ENCODE measurements around the gene TNFRSF21.
"Not testable (repeated sequence)": the region's sequence is repeated elsewhere in the genome, so short reads cannot be mapped to it uniquely, and the experiment has no call there.

Gene TNFRSF21

GRCh38 chr6:47248446-47248845, 61.3 kb downstream of the TNFRSF21 start:
- DNase-seq: no peak

DNA sequence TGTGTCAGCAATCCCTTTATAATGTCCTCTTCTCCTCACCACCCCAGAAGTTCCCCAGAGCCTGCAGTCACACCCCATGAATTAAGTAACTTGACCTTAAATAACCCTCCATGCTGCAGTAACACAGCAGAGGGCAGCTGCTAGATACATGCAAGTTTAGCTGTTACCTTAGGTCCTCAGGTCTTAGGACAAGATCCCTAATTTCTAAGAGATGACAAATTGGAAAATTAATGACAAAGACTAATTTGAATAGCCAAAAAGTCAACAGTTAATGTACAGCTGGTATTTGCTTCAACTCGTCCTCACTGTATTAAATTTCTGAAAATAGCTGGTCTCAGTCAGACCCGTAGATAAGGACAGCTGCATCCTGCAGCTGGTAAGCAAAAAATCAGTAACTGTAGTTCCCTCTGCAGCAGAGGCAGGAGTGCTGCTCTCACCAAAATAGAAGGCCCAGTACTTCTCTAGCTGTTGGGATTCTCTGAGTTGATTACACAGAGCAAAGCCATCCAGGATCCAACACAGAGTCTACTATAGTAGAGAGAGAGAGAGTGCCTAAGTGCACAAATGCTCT, 62.4 kb downstream of the TNFRSF21 start:
- DNase-seq: no peak

DNA sequence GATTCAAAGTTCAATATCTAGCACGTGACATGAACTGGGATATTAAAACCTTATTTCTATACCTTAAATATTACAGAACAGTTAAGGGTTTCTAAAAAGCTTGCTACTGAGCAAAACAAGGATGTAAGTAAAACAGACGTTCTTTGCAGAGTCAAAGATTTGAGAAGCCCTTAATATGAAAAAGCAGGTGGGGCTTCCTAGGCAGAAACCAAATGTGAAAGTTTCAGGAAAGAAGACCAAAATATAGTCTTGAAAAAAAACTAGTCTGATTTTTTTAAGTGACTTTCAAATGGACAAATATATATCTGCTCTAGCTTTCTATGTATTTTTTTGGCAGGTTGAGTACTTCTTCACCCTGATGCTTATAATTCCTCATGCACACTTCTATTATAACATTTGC, 63.2 kb downstream of the TNFRSF21 start:
- no peak for DNase-seq

GRCh38 chr6:47245745-47246371, 63.8 kb downstream of the TNFRSF21 start:
- no peak for DNase-seq

- DNase-seq: peak; percentile 96
These were observed 67.0 kb downstream of the TNFRSF21 start for GRCh38 chr6:47242483-47243386.

DNA sequence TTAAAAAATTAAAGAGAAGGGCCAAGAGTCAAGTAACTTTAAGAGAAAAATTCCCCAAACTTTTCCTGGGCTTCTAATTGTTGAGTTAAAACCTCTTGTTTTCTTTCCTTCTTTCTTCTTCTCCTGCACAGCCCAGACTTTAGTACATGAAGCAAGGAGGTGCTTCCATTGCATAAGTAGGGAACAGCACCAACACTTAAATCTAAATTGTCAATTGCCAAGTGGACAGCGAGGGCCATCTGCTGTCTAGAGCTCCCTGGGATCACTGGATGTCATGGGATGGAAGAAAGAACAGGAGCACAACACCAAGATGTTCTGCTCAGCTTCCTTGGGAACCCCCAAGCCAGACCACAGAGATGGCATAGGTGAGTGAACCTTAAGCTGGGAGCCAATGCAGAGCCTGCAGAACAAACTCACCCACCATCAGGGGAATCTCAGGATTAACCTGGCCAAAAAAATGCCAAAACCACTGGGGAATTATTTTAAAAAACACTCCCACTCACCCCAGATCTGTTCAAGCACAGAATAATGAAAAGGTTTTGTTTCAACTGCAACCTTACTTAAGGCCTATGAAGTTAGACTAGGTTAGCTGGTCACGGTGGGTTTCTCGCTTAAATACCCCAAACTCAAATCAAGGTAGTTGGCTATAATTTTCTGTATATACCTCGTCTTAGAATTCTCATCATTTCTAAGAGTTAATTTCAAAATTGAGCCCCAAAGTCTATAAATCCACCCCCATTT, 67.8 kb downstream of the TNFRSF21 start:
- no peak for DNase-seq

GRCh38 chr6:47240277-47240890, 69.3 kb downstream of the TNFRSF21 start:
- DNase-seq: no peak

DNA sequence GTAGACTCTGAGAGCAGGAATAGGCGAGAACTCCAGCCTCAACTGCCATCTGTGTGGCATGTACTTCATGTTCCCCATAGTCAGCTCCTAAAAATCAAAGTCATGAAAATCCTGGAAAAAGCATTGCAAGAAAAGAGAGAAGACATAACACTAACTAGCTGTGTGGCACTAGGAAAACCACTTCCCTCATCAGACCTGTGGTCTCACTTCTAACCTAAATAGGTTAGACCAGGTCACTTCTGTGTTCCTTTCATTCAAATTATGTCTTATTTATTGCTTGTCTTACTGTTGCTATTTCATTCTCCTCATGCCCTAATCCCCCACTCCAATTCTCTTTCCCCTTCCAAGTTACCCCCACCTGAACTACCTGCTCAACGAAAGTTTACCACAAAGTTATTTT, 70.2 kb downstream of the TNFRSF21 start:
- no peak for DNase-seq

DNA sequence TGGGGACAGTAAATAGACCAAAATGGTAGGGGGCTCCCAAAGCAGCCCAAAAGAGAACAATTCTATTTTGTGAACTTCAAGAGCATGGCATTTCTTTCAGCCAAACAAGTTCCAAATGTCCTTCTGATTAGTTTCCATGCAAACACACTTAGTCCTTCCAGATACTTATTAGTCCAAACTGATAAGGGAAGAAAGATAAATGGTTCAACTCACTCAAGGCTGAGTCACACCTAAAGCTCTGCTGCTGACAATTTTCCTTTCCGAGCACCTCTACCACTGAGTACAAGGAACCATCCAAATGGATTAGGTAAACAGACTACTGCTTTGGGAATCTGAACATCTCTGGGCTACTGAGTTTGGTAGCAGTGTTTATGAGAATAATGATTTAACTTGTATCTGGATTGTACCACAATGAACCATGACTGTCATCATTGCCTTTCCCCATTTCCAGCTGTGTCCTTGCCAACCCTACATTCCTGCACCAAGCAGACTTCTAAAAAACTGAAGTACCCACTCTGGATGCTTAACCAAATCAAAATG, 71.2 kb downstream of the TNFRSF21 start:
- DNase-seq: no peak

DNA sequence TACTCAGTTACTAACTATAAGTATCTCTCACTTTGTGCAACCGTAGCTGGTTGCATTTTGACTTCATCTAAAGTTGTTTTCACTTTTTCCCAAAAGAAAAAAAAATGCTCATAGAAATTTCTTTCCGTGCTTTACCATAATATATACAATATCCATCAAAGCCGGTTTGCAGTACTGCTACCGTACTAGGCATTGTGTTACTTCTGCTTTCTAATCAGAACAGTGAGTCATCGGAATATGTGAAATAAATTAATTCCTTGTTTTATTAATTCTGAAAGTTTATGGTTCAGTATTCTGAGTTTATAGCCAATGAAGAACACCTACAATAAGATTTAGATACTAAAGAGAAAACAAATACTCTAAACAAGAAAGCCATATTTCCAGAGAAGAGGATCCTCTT, 72.5 kb downstream of the TNFRSF21 start:
- DNase-seq: no peak

DNA sequence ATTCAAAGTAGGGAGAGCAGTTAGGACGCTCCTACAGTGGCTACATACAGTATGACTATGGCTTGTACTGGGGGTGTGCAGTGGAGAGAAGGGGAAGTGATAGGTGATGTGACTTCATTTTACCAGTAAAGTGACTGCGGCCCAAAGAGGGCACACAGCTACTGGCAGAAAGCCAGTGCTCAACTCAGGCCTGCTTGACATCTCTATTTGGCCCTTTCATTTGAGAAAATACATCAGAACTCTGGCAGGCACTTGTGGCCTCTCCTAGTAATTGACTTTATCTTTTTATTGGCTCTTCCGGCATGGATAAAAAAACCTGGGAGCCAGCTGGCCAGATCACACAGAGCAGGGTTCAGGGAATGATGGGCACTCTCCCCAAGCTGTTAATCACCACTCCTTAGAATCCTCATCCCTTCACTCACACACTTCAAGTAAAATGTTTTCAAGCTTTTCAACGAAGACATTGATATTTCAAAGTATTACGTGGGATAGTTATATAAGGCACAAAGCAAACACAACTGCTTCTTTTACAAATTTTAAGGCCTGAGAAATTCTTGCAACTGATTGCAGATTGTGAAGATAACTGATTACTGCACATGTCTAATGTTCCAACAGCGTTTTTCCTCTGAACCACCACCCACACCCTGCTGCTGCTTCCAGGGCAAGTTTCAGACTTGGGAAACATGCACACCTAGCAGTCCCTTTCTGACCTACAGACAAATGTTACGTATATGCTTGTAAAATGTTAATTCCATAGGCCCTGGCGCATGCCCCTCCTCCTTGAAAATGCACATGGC, 73.5 kb downstream of the TNFRSF21 start:
- no peak for DNase-seq

GRCh38 chr6:47235421-47235820, 74.3 kb downstream of the TNFRSF21 start:
- DNase-seq: no peak

- peak; percentile 63 for DNase-seq
These were observed 75.3 kb downstream of the TNFRSF21 start for GRCh38 chr6:47234266-47234933.

GRCh38 chr6:47231151-47231550, 78.6 kb downstream of the TNFRSF21 start:
- DNase-seq: no peak

- no peak for DNase-seq
These were observed 79.1 kb downstream of the TNFRSF21 start for GRCh38 chr6:47230579-47230978.

DNA sequence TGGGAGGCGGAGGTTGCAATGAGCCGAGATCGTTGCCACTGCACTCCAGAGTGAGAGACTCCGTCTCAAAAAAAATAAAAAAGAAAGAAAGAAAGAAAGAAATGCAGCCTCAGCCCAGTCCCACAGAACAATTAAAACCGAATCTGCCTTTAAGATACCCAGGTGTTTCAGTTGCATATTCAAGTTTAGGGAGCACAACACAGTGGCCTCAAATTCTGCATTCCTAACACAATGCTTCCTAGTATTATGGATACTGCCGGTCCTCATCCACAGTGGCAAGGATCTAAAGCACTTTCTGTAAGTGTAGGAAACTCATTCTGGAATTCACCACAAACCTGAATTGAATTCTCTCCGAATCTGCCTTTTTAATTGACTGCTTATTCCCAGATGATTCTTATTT, 80.5 kb downstream of the TNFRSF21 start:
- DNase-seq: no peak

GRCh38 chr6:47228093-47228492, 81.6 kb downstream of the TNFRSF21 start:
- DNase-seq: not testable (repeated sequence)

- not testable (repeated sequence) for DNase-seq
These were observed 86.5 kb downstream of the TNFRSF21 start for GRCh38 chr6:47223251-47223650.

DNA sequence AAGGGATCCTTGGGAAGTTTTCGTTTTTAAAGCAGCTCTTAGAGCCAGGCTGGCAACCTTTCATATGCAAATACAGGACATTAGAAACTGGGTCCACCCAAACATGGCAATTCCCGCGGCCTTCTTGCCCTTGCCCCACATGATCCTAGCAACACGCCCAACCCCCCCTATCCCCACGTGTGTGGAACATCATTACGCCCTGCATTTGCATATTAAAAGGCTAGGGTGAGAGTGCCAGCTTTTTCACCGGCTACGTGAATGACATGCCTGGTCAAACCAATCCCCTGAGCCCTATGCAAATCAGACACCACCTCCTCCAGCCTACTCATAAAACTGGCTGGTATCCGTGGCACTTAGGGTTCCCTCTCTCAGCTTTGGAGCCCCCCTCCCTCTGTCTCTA, 88.1 kb downstream of the TNFRSF21 start:
- no peak for DNase-seq

DNA sequence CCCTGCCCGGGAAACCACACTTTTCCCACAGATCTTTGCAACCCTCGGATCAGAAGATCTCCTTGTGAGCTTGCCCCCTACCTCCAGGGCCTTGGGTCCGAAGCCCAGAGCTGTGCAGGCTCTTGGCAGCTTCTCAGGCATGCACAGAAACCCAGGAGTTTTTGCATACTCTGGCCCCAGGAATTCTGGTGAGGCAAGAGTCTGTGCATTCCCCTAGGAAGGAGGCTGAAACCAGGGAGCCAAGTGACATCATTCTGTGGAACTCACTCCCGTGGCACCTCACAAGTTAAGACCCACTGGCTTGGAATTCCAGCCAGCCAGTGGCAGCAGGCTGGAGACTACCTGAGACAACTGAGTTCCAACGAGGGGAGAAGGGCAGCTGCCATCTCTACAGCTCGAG, 100.1 kb downstream of the TNFRSF21 start:
- peak; percentile 73 for DNase-seq

- DNase-seq: no peak
These were observed 102.4 kb downstream of the TNFRSF21 start for GRCh38 chr6:47207261-47207660.

Data from islet precursor cell (in vitro differentiated cells).